GM18868 (cell line): ENCODE results near the gene TPST1.

Experiments used
- ATAC-seq: cut with Tn5 transposase; IDR thresholded peaks from one replicate; pipeline ENCODE4 v1.9.1; 2021; ENCODE audit warnings: mild to moderate bottlenecking, moderate library complexity; ENCODE audit not compliant: unreplicated experiment

TPST1 gene

GRCh38 chr7:66237906-66238772 lies 33.0 kb downstream of the TPST1 start:
- ATAC-seq: no peak

GRCh38 chr7:66238773-66239466 lies 33.8 kb downstream of the TPST1 start:
- ATAC-seq: no peak

GRCh38 chr7:66239467-66239856 lies 34.3 kb downstream of the TPST1 start:
- no peak for ATAC-seq

- no peak for ATAC-seq
Observed at GRCh38 chr7:66245008-66245407, 39.9 kb downstream of the TPST1 start.

- ATAC-seq: no peak
Observed at GRCh38 chr7:66246554-66247171, 41.5 kb downstream of the TPST1 start.

GRCh38 chr7:66247380-66248078 lies 42.4 kb downstream of the TPST1 start:
- ATAC-seq: no peak

GRCh38 chr7:66250711-66251110 lies 45.6 kb downstream of the TPST1 start:
- no peak for ATAC-seq

- ATAC-seq: no peak
Observed at GRCh38 chr7:66255534-66256100, 50.5 kb downstream of the TPST1 start.

- no peak for ATAC-seq
Observed at GRCh38 chr7:66256281-66256680, 51.1 kb downstream of the TPST1 start.

- no peak for ATAC-seq
Observed at GRCh38 chr7:66257481-66257880, 52.3 kb downstream of the TPST1 start.

GRCh38 chr7:66258409-66258808 lies 53.3 kb downstream of the TPST1 start:
- no peak for ATAC-seq

GRCh38 chr7:66261941-66262340 lies 56.8 kb downstream of the TPST1 start:
- ATAC-seq: no peak

GRCh38 chr7:66263936-66264335 lies 58.8 kb downstream of the TPST1 start:
- ATAC-seq: no peak

- ATAC-seq: no peak
Observed at GRCh38 chr7:66265566-66265965, 60.4 kb downstream of the TPST1 start.

GRCh38 chr7:66267249-66267648 lies 62.1 kb downstream of the TPST1 start:
- ATAC-seq: no peak

- no peak for ATAC-seq
Observed at GRCh38 chr7:66269978-66270377, 64.8 kb downstream of the TPST1 start.

GRCh38 chr7:66272321-66272720 lies 67.2 kb downstream of the TPST1 start:
- ATAC-seq: no peak

- ATAC-seq: no peak
Observed at GRCh38 chr7:66276363-66276762, 71.2 kb downstream of the TPST1 start.

- no peak for ATAC-seq
Observed at GRCh38 chr7:66277492-66277891, 72.4 kb downstream of the TPST1 start.

- ATAC-seq: no peak
Observed at GRCh38 chr7:66279912-66280311, 74.8 kb downstream of the TPST1 start.
